NCI-H526 treated with DMSO at 0.1 percent for 48 hours (cell line): ENCODE data around the gene TOR1B.

Experiments
- DNase-seq: peaks from one replicate; lab custom pipeline; 2025; lab: John Stamatoyannopoulos, UW

TOR1B gene

DNA sequence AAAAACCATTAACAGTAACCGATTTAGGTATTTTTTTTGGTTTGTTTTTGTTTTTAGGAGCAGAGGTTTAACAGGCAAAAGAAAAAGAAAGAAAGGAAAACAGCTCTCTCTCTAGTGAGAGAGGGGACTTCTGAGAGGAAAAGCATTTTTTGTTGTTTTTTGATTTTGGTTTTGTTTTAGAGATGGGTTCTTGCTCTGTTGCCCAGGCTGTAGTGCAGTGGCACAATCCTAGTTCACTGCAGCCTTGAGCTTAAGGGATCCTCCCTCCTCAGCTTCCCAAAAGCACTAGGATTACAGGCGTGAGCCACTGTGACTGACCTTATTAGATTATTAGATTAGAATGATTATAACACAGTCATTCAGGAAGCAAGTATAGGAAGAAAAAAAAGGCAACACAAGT is 42.4 kb downstream of the TOR1B start:
- no peak for DNase-seq

DNA sequence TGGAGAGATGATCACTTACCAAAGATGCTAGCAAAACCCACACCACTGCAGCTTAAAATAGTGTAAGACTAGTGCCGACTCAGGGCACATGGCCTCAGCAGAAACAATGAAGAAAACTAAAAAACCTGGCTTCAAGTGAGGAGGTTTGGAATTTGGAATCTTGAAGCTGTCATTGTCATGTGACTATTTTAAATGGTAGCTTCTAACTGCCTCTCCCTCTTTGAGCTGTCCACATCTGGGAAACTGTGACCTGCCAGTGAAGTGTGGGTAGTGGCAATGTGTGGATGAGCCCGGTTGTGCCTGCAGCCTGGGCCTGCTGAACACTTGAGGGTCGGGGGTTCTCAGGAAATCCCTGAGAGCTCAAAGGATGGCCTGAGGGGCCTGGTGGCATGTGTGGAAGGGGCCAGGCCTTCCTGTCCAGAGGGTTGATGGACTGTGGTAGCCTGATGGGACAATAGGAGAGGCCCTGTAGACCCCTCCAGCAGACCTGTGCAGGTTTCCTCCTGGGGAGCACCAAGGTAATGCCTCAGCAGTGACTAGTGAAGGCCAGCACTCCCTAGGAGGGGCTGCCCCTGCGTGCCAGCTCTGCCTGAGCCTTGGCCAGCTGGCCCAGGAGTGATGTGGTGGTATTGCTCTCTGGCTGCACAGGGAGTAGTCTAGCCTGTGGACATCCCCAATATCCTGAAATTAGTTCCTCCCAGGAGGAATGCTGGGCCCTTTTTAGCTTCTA is 45.9 kb downstream of the TOR1B start:
- DNase-seq = no peak

DNA sequence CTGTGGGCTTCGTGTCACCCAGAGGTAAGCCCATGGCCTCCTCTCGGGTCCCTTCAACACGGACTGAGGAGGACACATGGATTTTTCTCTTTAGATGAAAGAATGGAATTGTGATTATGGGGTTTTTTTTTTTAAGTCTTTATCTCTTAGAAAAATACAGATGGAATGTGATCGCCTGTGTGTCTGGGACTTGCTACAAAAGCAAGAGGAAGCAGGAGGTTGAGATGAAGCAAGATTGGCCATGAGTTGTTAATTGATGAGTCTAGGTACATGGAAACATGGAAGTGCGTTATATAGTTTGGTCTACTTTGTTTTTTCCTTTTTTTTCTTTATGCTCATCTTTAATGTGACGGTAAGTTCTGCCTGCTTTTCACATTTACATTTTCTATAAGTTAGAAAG is 46.9 kb downstream of the TOR1B start:
- DNase-seq = no peak

DNA sequence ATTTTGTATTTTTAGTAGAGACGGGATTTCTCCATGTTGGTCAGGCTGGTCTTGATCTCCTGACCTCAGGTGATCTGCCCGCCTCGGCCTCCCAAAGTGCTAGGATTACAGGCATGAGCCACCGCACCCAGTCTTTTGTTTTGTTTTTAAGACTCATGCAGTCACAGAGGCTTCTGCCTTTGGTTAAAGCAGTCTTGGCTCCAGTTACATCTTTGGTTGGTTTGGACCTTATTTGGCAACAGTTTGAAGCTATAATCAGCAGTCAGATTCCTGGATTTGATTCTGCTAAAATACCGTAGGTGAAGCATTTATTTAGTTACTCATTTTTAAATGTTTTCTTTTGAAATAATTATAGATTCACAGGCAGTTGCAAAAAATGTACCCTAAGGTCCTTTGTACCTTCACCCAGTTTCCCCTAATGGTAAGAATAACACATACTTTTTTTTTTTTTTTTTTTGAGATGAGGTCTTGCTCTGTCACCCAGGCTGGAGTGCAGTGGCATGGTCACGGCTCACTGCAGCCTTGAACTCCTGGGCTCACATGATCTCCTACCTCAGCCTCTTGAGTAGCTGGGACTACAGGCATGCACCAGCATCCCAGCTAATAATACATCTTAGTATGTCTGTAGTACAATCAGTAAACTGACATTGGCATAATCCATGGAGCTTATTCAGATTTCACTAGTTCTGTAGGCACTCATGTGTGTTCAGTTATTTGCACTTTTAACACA is 48.0 kb downstream of the TOR1B start:
- no peak for DNase-seq

DNA sequence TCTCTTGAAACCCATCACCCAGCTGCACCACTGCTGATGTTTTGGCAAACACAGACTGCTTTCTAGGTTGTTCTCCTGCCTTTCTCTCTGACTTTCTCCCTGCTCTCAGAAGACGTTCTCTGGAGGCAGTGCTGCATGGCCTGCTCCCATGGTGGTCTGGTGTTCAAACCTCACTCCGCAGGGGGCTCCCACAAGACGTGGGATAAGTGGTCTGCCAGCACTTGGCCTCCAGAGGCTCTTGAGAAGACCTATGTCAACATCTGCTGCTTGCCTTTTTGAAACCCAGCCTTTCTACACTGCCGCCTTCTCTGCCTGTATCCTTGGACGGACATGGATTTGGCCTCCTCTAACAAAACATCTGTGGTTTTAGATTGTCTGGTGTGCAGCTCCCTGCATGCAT is 48.8 kb downstream of the TOR1B start:
- DNase-seq = no peak

DNA sequence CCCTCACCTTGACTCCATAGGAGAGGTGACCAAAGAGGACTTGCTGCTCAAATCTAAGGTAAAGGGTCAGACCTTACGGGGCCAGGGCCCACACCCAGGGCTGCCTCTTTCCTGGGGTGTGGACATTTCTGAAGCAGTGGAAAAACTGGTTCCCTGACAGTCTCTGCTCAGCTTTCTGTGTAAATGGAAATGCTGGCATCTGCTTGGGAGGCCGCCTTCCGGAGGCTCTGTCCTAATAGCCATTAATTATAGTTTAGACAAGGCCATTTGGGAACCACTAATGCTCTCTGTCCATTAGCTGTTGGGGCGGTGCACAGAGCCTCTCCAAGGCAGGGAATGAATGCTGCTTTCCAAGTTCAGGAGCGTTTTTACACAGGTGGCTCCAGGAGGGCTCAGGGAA is 49.6 kb downstream of the TOR1B start:
- no peak for DNase-seq

DNA sequence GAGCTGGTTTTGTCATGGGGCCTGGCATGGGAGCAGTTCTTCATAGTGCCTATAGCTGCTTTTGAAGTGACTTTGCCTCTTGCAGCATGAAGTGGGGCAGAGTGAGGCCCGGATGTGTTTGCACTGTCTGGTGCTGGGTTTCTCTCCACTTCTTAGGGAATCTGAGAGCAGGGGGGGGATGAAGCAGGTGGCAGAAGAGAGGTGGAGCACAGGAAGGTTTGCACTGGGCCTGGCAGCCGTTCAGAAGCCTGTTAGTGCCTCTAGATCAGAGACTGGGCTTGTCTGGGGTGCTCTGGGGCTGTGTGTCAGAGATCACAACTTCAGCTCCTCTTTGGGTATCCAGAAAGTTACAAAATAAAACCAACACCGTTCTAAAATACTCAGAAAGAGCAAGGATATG is 50.6 kb downstream of the TOR1B start:
- no peak for DNase-seq

DNA sequence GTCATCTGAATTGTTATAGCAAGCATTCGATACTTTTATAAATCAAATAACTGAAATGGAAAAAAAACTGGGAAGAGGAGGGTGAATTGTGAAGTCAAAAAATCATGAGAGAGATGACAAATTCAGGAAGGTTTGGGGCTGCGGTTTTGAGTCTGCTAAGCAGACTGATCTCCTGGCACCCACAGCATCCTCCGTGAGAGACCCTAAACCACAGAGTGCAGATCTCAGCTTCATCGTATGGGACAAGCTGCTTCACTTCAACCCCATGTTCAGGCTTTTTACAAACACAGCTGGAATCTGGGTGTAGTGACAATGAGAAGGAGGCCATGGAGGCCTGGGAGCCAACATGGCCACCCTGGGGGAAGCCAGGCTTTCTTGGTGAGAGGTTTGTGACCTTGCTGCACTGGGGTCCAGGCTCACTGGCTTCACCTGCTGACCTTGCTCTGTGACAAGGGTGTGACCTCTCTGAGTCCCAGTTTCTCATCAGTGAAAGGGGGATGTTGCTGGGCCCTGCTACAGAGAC is 51.7 kb downstream of the TOR1B start:
- no peak for DNase-seq

DNA sequence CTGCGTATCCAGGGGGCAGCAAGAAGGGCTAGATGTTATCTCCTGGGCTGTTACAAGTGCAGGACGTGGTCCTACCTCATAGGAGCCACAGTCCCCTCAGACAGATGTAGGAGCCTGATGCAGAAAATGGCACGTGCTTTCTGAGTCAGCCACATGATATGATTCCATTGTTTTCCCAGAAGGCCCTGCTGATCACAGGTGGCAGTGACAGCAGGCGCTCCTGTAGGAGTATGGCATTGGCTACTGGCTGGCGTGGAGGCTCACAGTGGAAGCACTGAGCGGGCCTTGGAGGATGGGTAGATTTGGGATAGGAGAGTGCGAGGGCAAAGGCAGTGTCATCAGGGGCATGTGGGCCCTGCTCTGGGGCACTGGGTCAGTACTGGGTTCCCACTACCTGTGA is 54.2 kb downstream of the TOR1B start:
- DNase-seq = no peak

DNA sequence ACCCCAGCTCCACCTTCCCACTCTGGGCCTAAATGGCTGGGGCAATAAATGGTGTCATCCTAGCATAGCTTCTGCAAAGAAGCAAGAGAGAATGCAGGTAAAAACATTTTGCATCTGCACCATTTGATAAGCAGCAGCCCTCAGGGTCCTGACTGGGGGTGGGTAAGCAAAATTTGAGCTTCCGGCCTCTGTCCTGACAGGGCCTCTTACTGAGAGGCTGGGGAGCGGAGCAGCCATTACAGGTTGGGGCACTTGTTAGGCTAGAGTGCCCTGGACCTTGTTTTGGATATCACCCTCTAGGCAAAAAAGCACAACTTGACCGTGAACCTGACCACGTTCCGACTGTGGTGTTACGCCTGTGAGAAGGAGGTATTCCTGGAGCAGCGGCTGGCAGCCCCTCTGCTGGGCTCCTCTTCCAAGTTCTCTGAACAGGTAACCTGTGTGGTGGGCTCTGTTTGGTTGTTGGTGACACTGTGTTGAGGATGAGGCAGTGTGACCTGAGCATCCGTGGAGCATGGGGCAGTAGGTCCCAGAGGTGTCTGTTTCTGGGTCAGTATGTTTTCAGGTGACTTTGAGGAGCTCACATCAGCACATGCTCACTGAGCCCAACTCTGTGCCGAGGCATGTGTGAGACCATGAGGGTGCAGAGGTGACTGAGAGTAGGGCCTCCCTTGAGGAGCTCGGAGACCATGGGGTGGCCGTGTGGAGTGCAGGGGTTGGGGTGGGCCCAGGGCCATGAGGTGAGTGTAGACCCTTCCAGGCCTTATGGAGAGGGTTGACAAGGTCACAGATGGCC is 55.4 kb downstream of the TOR1B start:
- no peak for DNase-seq
